Measurements from ENCODE around the gene SSNA1. TPM values are rescaled to one million over a fixed set of nuclear protein-coding genes. Genes with fewer than 3 reads are reported as not detected.
A peak's percentile ranks its signal among the peaks of the same experiment; 100 is the strongest.

The SSNA1 gene
- total RNA-seq, 1 donor: 38.2 TPM

- Histone ChIP-seq H3K4me1 (ENCODE audit: insufficient read depth, low read length) (peaks cover 26% of the 10 kb centered on the region), H3K4me3 (ENCODE audit: low read length) (no peak overlapping the region), H3K9me3 (ENCODE audit: low read depth, low read length) (no peaks in the 10 kb centered on the region), H3K27me3 (ENCODE audit: insufficient read depth, low read length) (no peaks in the 10 kb centered on the region)
Measured at GRCh38 chr9:137183980-137184595, 4.4 kb upstream of the SSNA1 start.

GRCh38 chr9:137184881-137185660 lies 3.4 kb upstream of the SSNA1 start:
- no peaks in the 10 kb centered on the region for H3K27me3 ChIP-seq (ENCODE audit: insufficient read depth, low read length)
- H3K4me1 ChIP-seq (ENCODE audit: insufficient read depth, low read length): peaks cover 36% of the 10 kb centered on the region
- H3K4me3 ChIP-seq (ENCODE audit: low read length): no peak overlapping the region
- H3K9me3 ChIP-seq (ENCODE audit: low read depth, low read length): no peaks in the 10 kb centered on the region

DNA sequence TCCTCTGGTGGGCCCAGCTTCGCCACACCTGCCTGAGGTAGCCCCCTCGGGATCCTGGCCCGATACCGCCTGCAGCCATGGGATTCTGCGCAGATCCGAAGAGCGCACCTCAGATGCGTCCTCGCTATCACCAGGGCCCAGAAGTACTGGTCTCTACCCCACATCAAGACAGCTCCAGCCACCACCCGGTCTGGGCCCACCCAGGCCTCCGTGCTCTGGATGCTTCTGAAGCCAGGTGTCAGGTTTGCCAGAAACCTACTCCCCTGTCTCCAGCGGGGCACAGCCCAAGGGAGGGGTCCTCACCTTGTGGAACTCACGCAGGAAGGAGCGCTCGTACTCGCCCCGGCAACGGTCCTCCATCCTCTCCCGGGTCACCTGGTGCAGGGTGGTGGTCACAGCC lies 2.6 kb upstream of the SSNA1 start:
- H3K9me3 ChIP-seq (ENCODE audit: low read depth, low read length): no peaks in the 10 kb centered on the region

DNA sequence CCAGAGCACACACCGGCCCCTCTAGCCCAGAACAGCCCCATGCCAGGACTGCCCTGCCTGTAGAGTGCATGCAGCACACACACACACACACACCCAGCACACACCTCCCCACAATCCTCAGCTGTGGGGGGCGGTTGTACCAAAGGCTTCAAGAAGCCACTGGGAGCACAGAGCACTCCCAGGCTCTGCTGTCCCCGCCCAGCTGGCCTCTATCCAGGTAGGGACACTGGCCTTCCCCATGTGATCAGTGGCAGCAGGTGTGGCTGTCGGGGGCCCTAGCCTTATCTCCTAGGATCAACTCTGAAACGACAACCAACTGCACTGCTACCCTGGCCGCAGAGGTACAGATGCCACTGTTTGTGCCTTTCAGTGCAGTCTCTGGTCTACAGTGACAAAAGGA lies 2.1 kb upstream of the SSNA1 start:
- H3K9me3 ChIP-seq (ENCODE audit: low read depth, low read length): no peaks in the 10 kb centered on the region
- no peaks in the 10 kb centered on the region for H3K27me3 ChIP-seq (ENCODE audit: insufficient read depth, low read length)
- peaks cover 38% of the 10 kb centered on the region for H3K4me1 ChIP-seq (ENCODE audit: insufficient read depth, low read length)
- no peak overlapping the region for H3K4me3 ChIP-seq (ENCODE audit: low read length)

More for the DNA sequence above, 2.6 kb upstream of the SSNA1 start:
- peaks cover 38% of the 10 kb centered on the region for H3K4me1 ChIP-seq (ENCODE audit: insufficient read depth, low read length)
- no peak overlapping the region for H3K4me3 ChIP-seq (ENCODE audit: low read length)
- no peaks in the 10 kb centered on the region for H3K27me3 ChIP-seq (ENCODE audit: insufficient read depth, low read length)

- peaks cover 38% of the 10 kb centered on the region for H3K4me1 ChIP-seq (ENCODE audit: insufficient read depth, low read length)
- no peaks in the 10 kb centered on the region for H3K9me3 ChIP-seq (ENCODE audit: low read depth, low read length)
- peak overlapping the region; percentile 94 for H3K4me3 ChIP-seq (ENCODE audit: low read length)
- no peaks in the 10 kb centered on the region for H3K27me3 ChIP-seq (ENCODE audit: insufficient read depth, low read length)
Measured at GRCh38 chr9:137187386-137187785, 1.1 kb upstream of the SSNA1 start.

DNA sequence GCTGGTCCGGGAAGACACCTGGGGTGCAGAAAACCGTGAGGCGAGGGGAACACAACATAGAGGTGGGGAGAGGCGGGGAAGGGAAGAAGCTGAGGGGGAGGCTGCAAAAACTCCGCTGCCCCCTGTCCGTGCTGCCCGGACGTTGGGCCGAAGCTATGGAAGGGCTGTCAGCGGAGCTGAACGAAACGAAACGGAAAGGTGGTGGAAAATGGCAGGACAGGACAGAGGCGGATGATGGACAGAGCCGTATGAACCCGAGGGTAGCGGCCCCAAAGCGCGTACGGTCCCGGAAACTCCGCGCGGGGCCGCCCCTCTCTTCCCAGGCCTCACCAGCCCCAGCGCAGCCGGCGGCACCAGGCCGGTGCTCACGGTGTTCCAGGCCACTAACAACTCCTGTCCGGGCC lies 388 bp upstream of the SSNA1 start:
- Histone ChIP-seq H3K4me1 (ENCODE audit: insufficient read depth, low read length) (peaks cover 38% of the 10 kb centered on the region), H3K27me3 (ENCODE audit: insufficient read depth, low read length) (no peaks in the 10 kb centered on the region), H3K4me3 (ENCODE audit: low read length) (peak overlapping the region; percentile 94), H3K9me3 (ENCODE audit: low read depth, low read length) (no peaks in the 10 kb centered on the region)

DNA sequence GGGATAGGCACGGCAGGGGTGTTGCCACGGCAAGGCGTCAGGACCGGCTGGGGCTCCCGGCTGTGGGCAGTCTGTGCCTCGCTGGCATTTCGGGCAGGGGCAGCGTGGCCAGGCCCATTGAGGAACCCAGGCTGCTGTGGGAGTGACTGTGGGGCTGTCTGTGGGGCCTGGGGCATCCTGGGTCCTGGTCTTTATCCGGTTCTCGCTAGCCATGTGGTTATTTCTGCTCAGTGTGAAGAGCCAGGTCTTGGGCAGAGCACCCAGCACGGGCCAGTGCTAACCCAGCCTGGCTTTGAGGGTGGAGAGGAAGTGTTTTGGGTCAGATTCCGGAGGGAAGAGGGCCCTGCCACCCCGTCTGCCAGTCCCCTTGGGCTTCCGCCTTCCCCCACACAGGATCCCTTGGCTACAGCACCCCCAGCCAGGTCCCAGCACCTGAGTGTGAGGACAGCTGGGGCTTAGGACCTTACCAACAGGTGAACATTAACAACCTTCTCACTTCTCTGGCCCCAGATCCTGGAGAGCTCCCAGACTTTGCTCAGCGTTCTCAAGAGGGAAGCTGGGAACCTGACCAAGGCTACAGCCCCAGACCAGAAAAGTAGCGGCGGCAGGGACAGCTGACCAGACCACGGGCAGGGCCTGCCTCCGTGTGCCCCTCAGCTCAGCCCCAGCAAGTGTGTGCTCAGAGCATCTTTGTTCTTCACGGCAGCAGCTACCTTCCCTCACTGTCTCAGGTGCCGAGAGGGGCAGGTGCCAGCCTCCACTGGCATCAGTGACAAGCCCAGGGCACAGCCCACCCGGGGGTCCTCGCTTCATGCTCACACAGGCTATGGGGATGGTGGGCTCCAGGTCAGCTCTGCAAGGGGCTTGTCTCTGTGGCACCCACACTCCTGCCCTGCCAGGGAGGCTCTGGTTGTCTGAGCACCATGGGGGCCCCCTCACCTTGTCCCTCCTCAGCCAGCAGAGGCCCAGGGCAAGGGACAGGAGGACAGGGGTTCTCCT lies 1.1 kb downstream of the SSNA1 start:
- Histone ChIP-seq H3K4me3 (ENCODE audit: low read length) (peak overlapping the region; percentile 94), H3K4me1 (ENCODE audit: insufficient read depth, low read length) (peaks cover 38% of the 10 kb centered on the region), H3K9me3 (ENCODE audit: low read depth, low read length) (no peaks in the 10 kb centered on the region), H3K27me3 (ENCODE audit: insufficient read depth, low read length) (no peaks in the 10 kb centered on the region)

- Histone ChIP-seq H3K9me3 (ENCODE audit: low read depth, low read length) (no peaks in the 10 kb centered on the region), H3K27me3 (ENCODE audit: insufficient read depth, low read length) (no peaks in the 10 kb centered on the region), H3K4me3 (ENCODE audit: low read length) (no peak overlapping the region), H3K4me1 (ENCODE audit: insufficient read depth, low read length) (peaks cover 38% of the 10 kb centered on the region)
Measured at GRCh38 chr9:137190315-137190856, 1.9 kb downstream of the SSNA1 start.

DNA sequence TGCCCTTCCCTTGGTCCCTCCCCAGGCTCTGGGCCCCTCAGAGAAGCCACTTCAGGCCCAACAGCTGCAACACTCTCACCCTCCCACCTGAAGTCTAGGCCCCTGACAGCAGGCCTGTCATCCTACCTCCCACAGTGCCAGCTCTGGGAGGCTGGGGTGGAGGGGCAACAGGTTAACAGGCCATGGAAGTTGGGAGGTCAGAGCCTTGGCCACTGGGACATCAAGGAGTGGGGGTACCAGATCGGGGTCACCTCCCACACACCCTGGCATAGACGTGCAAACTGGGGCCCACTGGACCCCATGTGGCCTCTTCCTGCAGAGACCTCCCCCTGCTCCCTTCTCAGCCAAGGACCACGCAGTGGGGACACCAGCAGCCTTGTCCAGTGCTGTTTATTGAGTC lies 2.8 kb downstream of the SSNA1 start:
- Histone ChIP-seq H3K27me3 (ENCODE audit: insufficient read depth, low read length) (no peaks in the 10 kb centered on the region), H3K4me1 (ENCODE audit: insufficient read depth, low read length) (peaks cover 33% of the 10 kb centered on the region), H3K9me3 (ENCODE audit: low read depth, low read length) (no peaks in the 10 kb centered on the region), H3K4me3 (ENCODE audit: low read length) (no peak overlapping the region)

DNA sequence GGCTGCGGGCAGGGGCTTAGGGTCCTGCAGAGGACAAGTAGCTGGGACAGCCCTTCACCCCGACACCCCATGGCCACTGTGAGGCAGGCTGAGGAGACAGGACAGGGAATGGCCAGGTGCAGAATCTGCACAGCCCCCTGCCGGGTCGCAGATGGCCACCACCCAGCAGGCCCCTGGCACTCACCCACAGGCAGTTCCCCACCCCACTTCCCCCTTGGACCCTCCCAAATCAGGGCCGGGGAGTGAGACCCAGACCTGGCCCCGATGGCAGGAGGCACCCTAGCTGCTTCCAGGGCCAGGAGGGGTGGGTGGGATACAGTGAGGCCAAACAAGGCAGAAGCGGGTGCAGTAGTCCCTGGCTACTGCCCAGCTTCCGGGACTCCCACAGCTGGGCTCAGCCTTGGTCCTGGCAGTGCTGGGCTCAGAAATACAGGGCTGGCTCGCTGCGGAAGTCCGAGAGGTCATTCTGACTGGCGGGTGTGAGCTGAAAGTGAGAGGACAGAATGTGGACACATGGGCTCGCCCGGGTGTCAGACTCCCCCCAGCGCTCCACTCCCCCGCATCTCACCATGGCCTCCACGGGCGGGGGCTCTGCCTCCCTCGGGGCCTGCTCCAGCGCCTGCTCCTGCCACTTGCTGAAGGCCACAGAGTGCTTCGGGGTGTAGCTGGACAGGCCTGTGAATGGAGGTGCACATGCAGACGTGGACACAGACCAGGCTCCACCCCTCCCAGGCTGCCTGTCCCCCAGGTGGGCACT lies 3.4 kb downstream of the SSNA1 start:
- no peaks in the 10 kb centered on the region for H3K27me3 ChIP-seq (ENCODE audit: insufficient read depth, low read length)
- peaks cover 26% of the 10 kb centered on the region for H3K4me1 ChIP-seq (ENCODE audit: insufficient read depth, low read length)
- H3K9me3 ChIP-seq (ENCODE audit: low read depth, low read length): no peaks in the 10 kb centered on the region
- no peak overlapping the region for H3K4me3 ChIP-seq (ENCODE audit: low read length)

DNA sequence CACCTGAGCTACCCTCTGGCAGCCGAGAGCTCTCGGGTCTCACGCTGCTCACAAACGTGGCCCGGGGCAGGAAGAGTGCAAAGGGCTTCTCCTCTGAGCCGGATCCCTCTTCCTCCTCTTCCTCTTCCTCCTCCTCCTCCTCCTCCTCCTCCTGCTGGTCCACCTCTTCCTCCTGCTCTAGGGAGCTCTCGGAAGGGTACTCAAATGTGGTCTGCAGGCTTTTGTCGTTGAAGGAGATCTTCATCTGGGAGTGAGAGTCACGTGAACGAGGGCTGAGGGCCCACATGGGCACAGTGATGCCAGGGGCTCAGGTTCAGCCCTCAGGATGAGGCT lies 3.9 kb downstream of the SSNA1 start:
- no peaks in the 10 kb centered on the region for H3K9me3 ChIP-seq (ENCODE audit: low read depth, low read length)
- peaks cover 21% of the 10 kb centered on the region for H3K4me1 ChIP-seq (ENCODE audit: insufficient read depth, low read length)
- no peaks in the 10 kb centered on the region for H3K27me3 ChIP-seq (ENCODE audit: insufficient read depth, low read length)
- no peak overlapping the region for H3K4me3 ChIP-seq (ENCODE audit: low read length)

- Histone ChIP-seq H3K27me3 (ENCODE audit: insufficient read depth, low read length) (no peaks in the 10 kb centered on the region), H3K4me1 (ENCODE audit: insufficient read depth, low read length) (peaks cover 16% of the 10 kb centered on the region), H3K4me3 (ENCODE audit: low read length) (no peak overlapping the region), H3K9me3 (ENCODE audit: low read depth, low read length) (no peaks in the 10 kb centered on the region)
Measured at GRCh38 chr9:137192859-137193258, 4.4 kb downstream of the SSNA1 start.

DNA sequence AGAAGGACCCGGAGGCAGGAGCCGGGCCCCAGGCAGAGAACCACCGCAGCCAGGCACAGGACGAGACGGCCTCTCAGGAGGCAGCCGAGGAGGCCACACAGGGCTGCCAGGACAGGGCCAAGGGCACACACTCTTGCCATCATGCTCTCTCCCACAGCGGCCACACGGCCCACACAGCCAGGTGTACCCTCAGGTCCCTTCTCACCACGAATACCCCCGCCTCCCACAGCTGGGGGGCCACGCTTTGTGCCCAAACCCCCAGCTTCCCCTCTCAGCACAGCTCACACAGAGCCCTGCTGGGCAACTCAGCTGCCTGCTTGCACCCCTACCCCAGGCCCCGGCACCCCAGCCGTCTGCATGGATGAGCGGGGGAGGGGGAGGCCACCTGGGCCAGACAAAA lies 5.3 kb downstream of the SSNA1 start:
- no peaks in the 10 kb centered on the region for H3K27me3 ChIP-seq (ENCODE audit: insufficient read depth, low read length)
- H3K4me3 ChIP-seq (ENCODE audit: low read length): no peak overlapping the region
- no peaks in the 10 kb centered on the region for H3K9me3 ChIP-seq (ENCODE audit: low read depth, low read length)
- peaks cover 18% of the 10 kb centered on the region for H3K4me1 ChIP-seq (ENCODE audit: insufficient read depth, low read length)

- Histone ChIP-seq H3K27me3 (ENCODE audit: insufficient read depth, low read length) (no peaks in the 10 kb centered on the region), H3K9me3 (ENCODE audit: low read depth, low read length) (no peaks in the 10 kb centered on the region), H3K4me3 (ENCODE audit: low read length) (no peak overlapping the region), H3K4me1 (ENCODE audit: insufficient read depth, low read length) (peaks cover 19% of the 10 kb centered on the region)
Measured at GRCh38 chr9:137194388-137194787, 5.9 kb downstream of the SSNA1 start.
